B cell (primary cell): ENCODE data around the gene CST11. TPM values are rescaled to one million over a fixed set of nuclear protein-coding genes. Genes with fewer than 3 reads are reported as not detected.
A peak's percentile ranks its signal among the peaks of the same experiment; 100 is the strongest.

Experiments used
- ATAC-seq: fragments of 200-7000 bp; cut with Tn5 transposase; one replicate; pipeline ENCODE4 v1.10.0; 2021; ENCODE audit warnings: low read depth, mild to moderate bottlenecking, moderate number of reproducible peaks, moderate library complexity
- CTCF ChIA-PET: fragments of 350-600 bp; sonication (Branson Sonifier 250); formaldehyde crosslinking; loops from one replicate; lab custom pipeline; 2021; ENCODE audit warnings: antibody characterized with exemption, inconsistent platforms; lab: Charles Lee
- POLR2A ChIA-PET: fragments of 350-600 bp; sonication (Branson Sonifier 250); formaldehyde crosslinking; loops from one replicate; lab custom pipeline; 2021; ENCODE audit warnings: antibody characterized with exemption; lab: Charles Lee
- DNase-seq: peaks from one replicate; pipeline ENCODE4 v3.0.0; 2013
- H2AFZ ChIP-seq: 2 replicates; pipeline ENCODE4 v1.6.1; 2012; ENCODE audit warnings: mild to moderate bottlenecking, low read depth, low read length; ENCODE audit not compliant: insufficient read depth, poor library complexity, severe bottlenecking
- H3K27ac ChIP-seq, 2 donors: 1 replicate in 1 of 2; 2 replicates in 1 of 2; pipeline ENCODE4 v1.5.1; 2012 to 2013; ENCODE audit warnings: low read length in 2 of 2, mild to moderate bottlenecking in 2 of 2, moderate library complexity in 1 of 2
- H3K27me3 ChIP-seq, 4 experiments: fragments of 200-600 bp in 1 of 4; sonication (generic) in 1 of 4; replicated peaks in 1 of 4; 1 replicate in 2 of 4; 2 replicates in 2 of 4; pipeline versions ENCODE4 v1.6.1 to v1.7.0; 2013 to 2016; ENCODE audit warnings: low read length in 3 of 4, mild to moderate bottlenecking in 2 of 4, mixed read lengths in 1 of 4, moderate library complexity in 1 of 4; ENCODE audit not compliant: insufficient read depth in 4 of 4, control insufficient read depth in 3 of 4; ENCODE audit errors: control extremely low read depth in 1 of 4
- H3K36me3 ChIP-seq, 2 experiments: replicated peaks in 1 of 2; 1 replicate in 1 of 2; 2 replicates in 1 of 2; pipeline versions ENCODE4 v1.6.1 to v1.7.1; 2013; ENCODE audit warnings: low read length in 1 of 2; ENCODE audit not compliant: insufficient read depth in 2 of 2, control insufficient read depth in 1 of 2; ENCODE audit errors: control extremely low read depth in 1 of 2, extremely low read depth in 1 of 2
- H3K4me1 ChIP-seq, 2 donors: fragments of 200-600 bp in 1 of 2; sonication (generic) in 1 of 2; 1 replicate in 1 of 2; 2 replicates in 1 of 2; pipeline versions ENCODE4 v1.5.1 to v1.6.1; 2013 to 2017; ENCODE audit warnings: low read length in 2 of 2; ENCODE audit not compliant: control insufficient read depth in 2 of 2, insufficient read depth in 2 of 2
- H3K4me2 ChIP-seq: replicated peaks from 2 replicates; pipeline ENCODE3; 2012; ENCODE audit warnings: mild to moderate bottlenecking, low read depth, low read length; ENCODE audit not compliant: poor library complexity, severe bottlenecking
- H3K4me3 ChIP-seq, 5 experiments: fragments of 200-600 bp in 1 of 5; sonication (generic) in 1 of 5; 1 replicate in 3 of 5; 2 replicates in 2 of 5; pipeline versions ENCODE4 v1.5.1 to v1.7.0; 2011 to 2016; ENCODE audit warnings: low read length in 4 of 5, mild to moderate bottlenecking in 4 of 5, low read depth in 2 of 5, control low read depth in 1 of 5, moderate library complexity in 1 of 5; ENCODE audit not compliant: insufficient read depth in 1 of 5; ENCODE audit errors: control extremely low read depth in 1 of 5, extremely low read depth in 1 of 5
- H3K79me2 ChIP-seq: fragments of 200-600 bp; sonication (generic); one replicate; pipeline ENCODE4 v1.6.0; 2016; ENCODE audit warnings: low read length; ENCODE audit not compliant: control insufficient read depth, insufficient read depth
- H3K9ac ChIP-seq: fragments of 200-600 bp; sonication (generic); 2 replicates; pipeline ENCODE4 v1.6.1; 2017; ENCODE audit warnings: mild to moderate bottlenecking, low read length, moderate library complexity
- H3K9me3 ChIP-seq, 3 donors: one replicate each; pipeline versions ENCODE4 v1.6.1 to v1.7.1; 2013; ENCODE audit warnings: low read length in 2 of 3; ENCODE audit not compliant: control insufficient read depth in 2 of 3, insufficient read depth in 1 of 3; ENCODE audit errors: control extremely low read depth in 1 of 3
- H4K20me1 ChIP-seq: 2 replicates; pipeline ENCODE4 v1.6.0; 2012; ENCODE audit warnings: mild to moderate bottlenecking, low read length; ENCODE audit not compliant: insufficient read depth, control insufficient read depth, poor library complexity, severe bottlenecking
- H3K27ac Mint-ChIP-seq: one replicate; pipeline ENCODE4 v1.8.0; 2021; ENCODE audit warnings: mixed read lengths
- H3K27me3 Mint-ChIP-seq: one replicate; pipeline ENCODE4 v1.8.0; 2021; ENCODE audit warnings: mixed read lengths
- H3K4me1 Mint-ChIP-seq: one replicate; pipeline ENCODE4 v1.8.0; 2021; ENCODE audit warnings: mixed read lengths
- H3K4me3 Mint-ChIP-seq: one replicate; pipeline ENCODE4 v1.8.0; 2021; ENCODE audit warnings: mixed read lengths
- H3K9me3 Mint-ChIP-seq: one replicate; pipeline ENCODE4 v1.8.0; 2022; ENCODE audit warnings: mixed read lengths; ENCODE audit not compliant: insufficient read depth
- EZH2 ChIP-seq: IDR thresholded peaks from 2 replicates; pipeline ENCODE4 v1.6.1; 2012; ENCODE audit warnings: borderline replicate concordance, low read depth, mild to moderate bottlenecking, moderate library complexity, low read length; ENCODE audit not compliant: insufficient read depth, poor library complexity, severe bottlenecking
- WGBS: methylation state at CpG from one replicate; pipeline ENCODE4 v1.1.5; 2013; ENCODE audit warnings: missing lambda C conversion rate; ENCODE audit not compliant: insufficient coverage; 5-methylcytosine and 5-hydroxymethylcytosine counted together
- intact Hi-C: fragments of 100-400 bp; cut with micrococcal nuclease; formaldehyde crosslinking; loops from one replicate; pipeline ENCODE4 v1.10.0; 2022
- polyA plus RNA-seq: library from polyadenylated mRNA; depleted of rRNA; stranded (reverse); fragments of >200 nt; gene quantifications from 2 replicates; pipeline ENCODE4 v1.2.3, GENCODE V29; 2012
- total RNA-seq, 2 donors: library from RNA; stranded (reverse); fragments of 120-200 nt in 1 of 2; gene quantifications; 1 replicate in 1 of 2; 2 replicates in 1 of 2; pipeline versions ENCODE4 v1.2.3 to v1.2.4, GENCODE V29; 2013 to 2022
- TF ChIP-seq, protein P1 (sequence below): fragments of 200-600 bp; IDR thresholded peaks from one replicate; pipeline ENCODE4 v1.8.0; 2022; ENCODE audit warnings: antibody characterized with exemption, mild to moderate bottlenecking

Gene CST11
- total and polyA plus RNA-seq, 2 donors (not counting 1 experiment from before 2014, with no cell fraction given): not detected

DNA sequence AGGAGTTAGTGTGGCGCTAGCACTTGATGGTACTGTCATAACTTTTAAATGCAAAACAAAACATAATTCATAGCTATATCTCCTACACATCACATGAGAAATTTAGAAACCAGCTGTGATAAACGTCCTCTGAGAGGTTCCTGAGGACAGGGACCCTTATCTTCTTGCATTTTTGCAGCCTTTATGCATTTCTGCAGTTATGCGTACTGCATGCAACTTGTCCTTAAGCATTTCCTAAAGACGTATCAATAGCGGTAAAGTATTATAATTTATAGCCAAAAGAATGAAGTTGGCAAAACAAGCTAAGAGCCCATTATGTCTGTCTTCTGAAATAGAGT, 33.0 kb downstream of the CST11 start:
- H2AFZ ChIP-seq: peak overlapping the region; percentile 82
- peaks cover 13 to 14% of the 10 kb centered on the region in 2 donors for H3K4me1 ChIP-seq
- TF ChIP-seq EZH2: no peak
- TF ChIP-seq, protein P1, sequence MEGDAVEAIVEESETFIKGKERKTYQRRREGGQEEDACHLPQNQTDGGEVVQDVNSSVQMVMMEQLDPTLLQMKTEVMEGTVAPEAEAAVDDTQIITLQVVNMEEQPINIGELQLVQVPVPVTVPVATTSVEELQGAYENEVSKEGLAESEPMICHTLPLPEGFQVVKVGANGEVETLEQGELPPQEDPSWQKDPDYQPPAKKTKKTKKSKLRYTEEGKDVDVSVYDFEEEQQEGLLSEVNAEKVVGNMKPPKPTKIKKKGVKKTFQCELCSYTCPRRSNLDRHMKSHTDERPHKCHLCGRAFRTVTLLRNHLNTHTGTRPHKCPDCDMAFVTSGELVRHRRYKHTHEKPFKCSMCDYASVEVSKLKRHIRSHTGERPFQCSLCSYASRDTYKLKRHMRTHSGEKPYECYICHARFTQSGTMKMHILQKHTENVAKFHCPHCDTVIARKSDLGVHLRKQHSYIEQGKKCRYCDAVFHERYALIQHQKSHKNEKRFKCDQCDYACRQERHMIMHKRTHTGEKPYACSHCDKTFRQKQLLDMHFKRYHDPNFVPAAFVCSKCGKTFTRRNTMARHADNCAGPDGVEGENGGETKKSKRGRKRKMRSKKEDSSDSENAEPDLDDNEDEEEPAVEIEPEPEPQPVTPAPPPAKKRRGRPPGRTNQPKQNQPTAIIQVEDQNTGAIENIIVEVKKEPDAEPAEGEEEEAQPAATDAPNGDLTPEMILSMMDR: no peak
- WGBS: 50% methylated on average over 2 of the region's 5 CpGs
- no peaks in the 10 kb centered on the region for H4K20me1 ChIP-seq
- Mint-ChIP-seq H3K4me3 (peak overlapping the region; percentile 91), H3K4me1 (peaks cover 21% of the 10 kb centered on the region), H3K27me3 (peaks cover 6% of the 10 kb centered on the region), H3K27ac (peak overlapping the region; percentile 79), H3K9me3 (no peaks in the 10 kb centered on the region)
- peak overlapping the region; percentile 99 for H3K4me2 ChIP-seq
- ChIA-PET CTCF (interaction anchor here (3.9 kb wide), 1 partner anchor 70 kb away, joined by 16 read pairs; the partner anchor contains the start of gene NXT1), POLR2A (interaction anchor here (1.5 kb wide), 1 partner anchor 69 kb away, joined by 6 read pairs; the partner anchor contains the start of gene NXT1)
- DNase-seq (no peak), ATAC-seq (no peak)
- intact Hi-C loops: no loop called here
- no peaks in the 10 kb centered on the region for H3K27me3 ChIP-seq
- no peaks in the 10 kb centered on the region for H3K9me3 ChIP-seq
- no peaks in the 10 kb centered on the region for H3K36me3 ChIP-seq
- peaks cover 54% of the 10 kb centered on the region for H3K79me2 ChIP-seq
- peak overlapping the region in 4 of 5 experiments; percentile 24 to 92 (median 82) for H3K4me3 ChIP-seq
- H3K9ac ChIP-seq: peak overlapping the region; percentile 90
- H3K27ac ChIP-seq: peak overlapping the region in 1 of 2 donors; percentile 80

DNA sequence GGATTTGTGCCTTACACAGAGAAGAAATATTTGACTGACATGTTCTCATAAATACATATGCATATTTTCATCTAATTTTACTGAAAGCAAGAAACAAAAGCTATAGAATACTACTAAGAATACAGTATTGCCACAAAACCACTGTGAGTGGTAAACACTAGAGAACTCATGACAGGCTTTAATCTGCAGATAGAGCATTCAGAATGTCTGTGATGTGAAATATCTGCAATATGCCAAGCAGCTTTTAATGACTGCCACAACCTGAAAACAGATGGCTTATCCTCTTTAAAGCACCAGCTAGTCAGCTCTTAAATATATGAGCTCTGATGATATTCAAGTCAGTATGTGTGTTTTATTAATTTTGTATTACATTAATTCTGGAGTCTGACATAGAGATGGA, 34.8 kb downstream of the CST11 start:
- Histone ChIP-seq H3K9ac (no peak overlapping the region), H3K9me3 (no peaks in the 10 kb centered on the region), H3K4me2 (no peak overlapping the region), H3K36me3 (no peaks in the 10 kb centered on the region), H3K27me3 (no peaks in the 10 kb centered on the region), H3K4me1 (peaks cover 13 to 14% of the 10 kb centered on the region in 2 donors), H3K79me2 (peaks cover 65% of the 10 kb centered on the region), H2AFZ (no peak overlapping the region), H4K20me1 (no peaks in the 10 kb centered on the region), H3K27ac (no peak overlapping the region), H3K4me3 (no peak overlapping the region)
- Mint-ChIP-seq H3K4me1 (peaks cover 24% of the 10 kb centered on the region), H3K27ac (no peak overlapping the region), H3K9me3 (no peaks in the 10 kb centered on the region), H3K27me3 (no peaks in the 10 kb centered on the region), H3K4me3 (no peak overlapping the region)
- TF ChIP-seq, protein P1: no peak
- no peak for TF ChIP-seq EZH2
- ChIA-PET POLR2A (no interaction called here), CTCF (interaction anchor here (0.8 to 3.9 kb wide), 2 partner anchors 27 to 68 kb away, joined by 3 to 16 read pairs; partner anchors contain the start of gene NXT1)
- ATAC-seq: no peak
- no peak for DNase-seq
- intact Hi-C loops: no loop called here
